DOHH2 (cell line): ENCODE measurements around the gene HNF1A.

Experiments used
- CTCF ChIP-seq: fragments of 200-600 bp; sonication (generic); IDR thresholded peaks from one replicate; pipeline ENCODE4 v1.5.1; 2014; ENCODE audit warnings: antibody characterized with exemption, mild to moderate bottlenecking, low read depth, low read length; ENCODE audit not compliant: poor library complexity, severe bottlenecking
- EZH2phosphoT487 ChIP-seq: fragments of 200-600 bp; sonication (generic); IDR thresholded peaks from 2 replicates; pipeline ENCODE4 v1.6.1; 2017; ENCODE audit warnings: borderline replicate concordance, mild to moderate bottlenecking, antibody characterized with exemption, low read length, moderate library complexity, mixed read lengths

- TF ChIP-seq CTCF: no peak
- no peak for TF ChIP-seq EZH2phosphoT487
Measured at GRCh38 chr12:120940799-120941198, 37.5 kb upstream of the HNF1A start.
